GM19438 (cell line): ENCODE results near the gene FBN1.

ENCODE experiments used
- ATAC-seq: cut with Tn5 transposase; IDR thresholded peaks from one replicate; pipeline ENCODE4 v1.9.1; 2021; ENCODE audit warnings: low read depth; ENCODE audit not compliant: unreplicated experiment

The FBN1 gene

GRCh38 chr15:48625126-48625525 lies 20.4 kb downstream of the FBN1 start:
- no peak for ATAC-seq

- ATAC-seq: no peak
Measured at GRCh38 chr15:48624700-48625099, 20.8 kb downstream of the FBN1 start.

GRCh38 chr15:48623456-48623855 lies 22.1 kb downstream of the FBN1 start:
- no peak for ATAC-seq

- ATAC-seq: no peak
Measured at GRCh38 chr15:48622237-48622636, 23.3 kb downstream of the FBN1 start.

GRCh38 chr15:48619446-48619845 lies 26.1 kb downstream of the FBN1 start:
- no peak for ATAC-seq

GRCh38 chr15:48617619-48618018 lies 27.9 kb downstream of the FBN1 start:
- no peak for ATAC-seq

GRCh38 chr15:48616216-48616615 lies 29.3 kb downstream of the FBN1 start:
- ATAC-seq: no peak

GRCh38 chr15:48614051-48614450 lies 31.5 kb downstream of the FBN1 start:
- ATAC-seq: no peak

GRCh38 chr15:48609486-48609885 lies 36.0 kb downstream of the FBN1 start:
- ATAC-seq: no peak

GRCh38 chr15:48607846-48608245 lies 37.7 kb downstream of the FBN1 start:
- no peak for ATAC-seq

- no peak for ATAC-seq
Measured at GRCh38 chr15:48604567-48604966, 40.9 kb downstream of the FBN1 start.

GRCh38 chr15:48603922-48604321 lies 41.6 kb downstream of the FBN1 start:
- ATAC-seq: no peak

- no peak for ATAC-seq
Measured at GRCh38 chr15:48603123-48603500, 42.4 kb downstream of the FBN1 start.

GRCh38 chr15:48602358-48603122 lies 43.0 kb downstream of the FBN1 start:
- ATAC-seq: no peak

- no peak for ATAC-seq
Measured at GRCh38 chr15:48601095-48601494, 44.4 kb downstream of the FBN1 start.

GRCh38 chr15:48596841-48597240 lies 48.7 kb downstream of the FBN1 start:
- ATAC-seq: no peak

GRCh38 chr15:48596415-48596814 lies 49.1 kb downstream of the FBN1 start:
- no peak for ATAC-seq

GRCh38 chr15:48595981-48596380 lies 49.5 kb downstream of the FBN1 start:
- ATAC-seq: no peak

GRCh38 chr15:48592933-48593332 lies 52.6 kb downstream of the FBN1 start:
- ATAC-seq: no peak

GRCh38 chr15:48592221-48592731 lies 53.2 kb downstream of the FBN1 start:
- ATAC-seq: no peak

GRCh38 chr15:48590723-48591122 lies 54.8 kb downstream of the FBN1 start:
- ATAC-seq: no peak

- ATAC-seq: no peak
Measured at GRCh38 chr15:48584812-48585563, 60.5 kb downstream of the FBN1 start.
